RWPE1 (cell line): ENCODE results near the gene LMO4.

Experiments
- CTCF ChIA-PET: fragments of 350-600 bp; sonication (Branson Sonifier 250); formaldehyde crosslinking; extraction: SDS; loops from one replicate; lab custom pipeline; 2021; lab: Yijun Ruan, JAX
- POLR2A ChIA-PET: fragments of 400-600 bp; formaldehyde crosslinking; extraction: SDS; loops from one replicate; lab custom pipeline; 2020; ENCODE audit warnings: antibody characterized with exemption; ENCODE audit not compliant: low non-redundant PET; lab: Yijun Ruan, JAX
- DNase-seq: peaks from one replicate; pipeline ENCODE4 v3.0.0; 2012; ENCODE audit warnings: low spot score
- H3K27ac ChIP-seq: fragments of 450-650 bp; 2 replicates; pipeline ENCODE4 v1.5.1; 2017
- TF ChIP-seq, protein P1 (sequence below): fragments of 450-650 bp; conservative IDR thresholded peaks from 2 replicates; pipeline ENCODE4 v1.5.1; 2017; ENCODE audit warnings: low read depth, mild to moderate bottlenecking

The LMO4 gene

DNA sequence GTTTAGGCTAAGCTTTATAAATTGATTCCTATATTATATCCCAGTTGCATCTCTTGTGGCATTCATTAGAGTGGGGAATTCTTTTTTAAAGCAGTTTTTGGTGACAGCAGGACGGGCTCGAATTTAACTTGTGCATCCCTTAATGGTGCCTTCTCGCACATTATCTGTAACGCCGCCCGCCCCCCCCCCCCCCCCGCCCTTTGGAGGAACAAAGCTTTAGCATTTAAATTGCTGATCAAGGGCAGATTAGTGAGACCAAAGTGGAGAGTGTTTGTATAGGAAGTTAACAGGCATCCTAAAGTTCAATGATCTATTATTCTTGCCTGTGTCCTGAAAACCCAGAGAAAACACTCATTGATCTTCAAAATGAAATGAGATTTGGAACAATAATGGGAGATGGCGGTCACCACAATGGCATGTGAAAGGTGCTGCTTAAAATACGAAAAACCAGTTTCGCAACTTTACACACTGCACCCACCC, 2.2 kb downstream of the LMO4 start:
- H3K27ac ChIP-seq: peak overlapping the region; percentile 92
- ChIA-PET POLR2A (no interaction called here), CTCF (interaction anchor here (0.6 to 1.4 kb wide), 3 partner anchors 199 to 726 kb away, joined by 3 to 6 read pairs (median 4); no protein-coding TSS in a partner anchor)

GRCh38 chr1:87331365-87332241, 2.9 kb downstream of the LMO4 start:
- DNase-seq: peak; percentile 85
- TF ChIP-seq, protein P1, sequence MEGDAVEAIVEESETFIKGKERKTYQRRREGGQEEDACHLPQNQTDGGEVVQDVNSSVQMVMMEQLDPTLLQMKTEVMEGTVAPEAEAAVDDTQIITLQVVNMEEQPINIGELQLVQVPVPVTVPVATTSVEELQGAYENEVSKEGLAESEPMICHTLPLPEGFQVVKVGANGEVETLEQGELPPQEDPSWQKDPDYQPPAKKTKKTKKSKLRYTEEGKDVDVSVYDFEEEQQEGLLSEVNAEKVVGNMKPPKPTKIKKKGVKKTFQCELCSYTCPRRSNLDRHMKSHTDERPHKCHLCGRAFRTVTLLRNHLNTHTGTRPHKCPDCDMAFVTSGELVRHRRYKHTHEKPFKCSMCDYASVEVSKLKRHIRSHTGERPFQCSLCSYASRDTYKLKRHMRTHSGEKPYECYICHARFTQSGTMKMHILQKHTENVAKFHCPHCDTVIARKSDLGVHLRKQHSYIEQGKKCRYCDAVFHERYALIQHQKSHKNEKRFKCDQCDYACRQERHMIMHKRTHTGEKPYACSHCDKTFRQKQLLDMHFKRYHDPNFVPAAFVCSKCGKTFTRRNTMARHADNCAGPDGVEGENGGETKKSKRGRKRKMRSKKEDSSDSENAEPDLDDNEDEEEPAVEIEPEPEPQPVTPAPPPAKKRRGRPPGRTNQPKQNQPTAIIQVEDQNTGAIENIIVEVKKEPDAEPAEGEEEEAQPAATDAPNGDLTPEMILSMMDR: no peak
- peak overlapping the region; percentile 92 for H3K27ac ChIP-seq
- CTCF ChIA-PET: interaction anchor here (1.0 to 1.4 kb wide), 2 partner anchors 199 to 622 kb away, joined by 3 to 4 read pairs; no protein-coding TSS in a partner anchor
- POLR2A ChIA-PET: no interaction called here

More for the DNA sequence above, 2.2 kb downstream of the LMO4 start:
- no peak for DNase-seq
- TF ChIP-seq, protein P1: no peak

- no peak for DNase-seq
- CTCF ChIA-PET: interaction anchor here (0.6 to 0.7 kb wide), 2 partner anchors 890 to 1215 kb away, joined by 3 read pairs; no protein-coding TSS in a partner anchor
- H3K27ac ChIP-seq: peak overlapping the region; percentile 75
- TF ChIP-seq, protein P1: no peak
- POLR2A ChIA-PET: interaction anchor here (0.6 kb wide), 1 partner anchor 187 kb away, joined by 5 read pairs; no protein-coding TSS in a partner anchor
These were observed 5.1 kb downstream of the LMO4 start for GRCh38 chr1:87333692-87334347.

DNA sequence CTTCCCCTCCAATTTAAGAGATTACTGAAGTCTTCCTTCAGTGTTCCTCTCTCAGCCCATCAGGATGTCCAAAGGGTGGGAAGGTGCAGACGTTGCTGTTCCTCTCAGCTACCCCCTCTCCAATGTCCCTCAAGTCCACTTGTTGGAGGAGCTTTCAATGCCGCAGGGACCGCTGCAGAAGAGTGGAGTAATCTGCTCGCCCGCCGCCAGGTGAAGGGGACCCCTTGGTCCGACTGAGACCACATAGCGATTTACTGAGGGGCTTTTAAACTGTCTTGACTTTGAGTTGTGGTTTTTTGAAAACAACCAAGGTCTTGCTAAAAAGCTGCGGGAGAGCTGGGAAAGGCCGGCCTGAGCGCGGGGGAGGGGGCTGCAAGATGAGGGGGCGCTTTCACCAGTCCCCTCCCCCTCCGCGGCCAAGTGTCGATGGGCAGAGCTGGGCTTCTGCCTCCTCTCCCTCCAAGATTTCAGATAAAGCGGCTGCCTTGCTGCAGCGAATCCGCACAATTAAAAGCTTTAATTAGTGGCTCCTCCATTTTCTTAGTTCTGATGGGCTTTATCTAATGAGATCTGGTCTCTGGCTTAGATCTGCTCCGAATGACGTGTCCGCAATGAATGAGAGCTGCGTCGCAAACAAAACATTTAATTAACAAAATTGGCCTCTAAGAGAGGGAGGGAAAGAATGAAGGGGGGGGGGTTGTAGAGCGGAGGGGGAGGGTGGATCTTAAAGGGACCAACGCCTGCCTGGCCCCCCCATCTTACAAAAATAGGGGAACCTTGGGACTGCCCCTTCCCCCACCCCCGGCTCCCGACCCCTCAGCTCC, 5.9 kb downstream of the LMO4 start:
- TF ChIP-seq, protein P1: no peak
- H3K27ac ChIP-seq: peak overlapping the region; percentile 75
- CTCF ChIA-PET: interaction anchor here (0.6 kb wide), 1 partner anchor 1145 kb away, joined by 4 read pairs; no protein-coding TSS in a partner anchor
- POLR2A ChIA-PET: interaction anchor here (0.6 to 0.7 kb wide), 2 partner anchors 188 to 535 kb away, joined by 4 to 5 read pairs; no protein-coding TSS in a partner anchor
- DNase-seq: peak; percentile 30

DNA sequence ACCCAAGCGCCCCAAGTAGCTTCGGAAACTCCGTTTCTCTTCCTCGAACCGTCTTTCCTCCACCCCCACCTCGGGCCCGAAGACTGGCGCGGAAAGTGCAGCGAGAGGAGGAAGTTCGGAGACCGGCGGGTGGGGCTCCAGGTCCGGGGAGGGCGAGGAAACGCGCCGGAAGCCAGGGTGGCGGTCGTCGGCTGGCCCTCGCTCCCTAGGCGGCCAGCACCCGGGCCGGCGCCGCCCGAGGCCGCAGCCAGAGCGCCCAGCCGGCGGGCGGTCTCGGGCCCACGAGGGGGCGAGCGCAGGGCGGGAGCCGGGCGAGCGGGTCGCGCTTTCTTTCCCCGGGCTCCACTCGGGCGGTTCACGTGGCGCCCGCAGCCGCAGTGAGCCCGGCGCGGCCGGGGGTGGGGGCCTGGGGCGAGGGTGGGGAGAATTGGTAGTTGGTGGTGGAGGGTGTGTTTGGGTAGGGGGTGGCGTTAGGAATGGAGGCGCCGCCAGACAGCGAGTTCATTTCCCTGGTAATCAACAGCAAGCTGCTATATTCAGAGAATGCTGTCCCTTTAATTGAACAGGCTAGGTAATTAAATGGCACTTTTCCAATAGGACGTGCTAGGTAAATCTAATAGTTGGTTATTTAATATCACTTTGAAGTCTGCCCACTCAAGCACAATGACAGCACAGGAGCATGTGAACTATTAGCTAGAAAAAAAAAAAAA, 6.7 kb downstream of the LMO4 start:
- peak; percentile 55 for DNase-seq
- H3K27ac ChIP-seq: peak overlapping the region; percentile 75
- POLR2A ChIA-PET: no interaction called here
- CTCF ChIA-PET: interaction anchor here (0.6 to 0.9 kb wide), 2 partner anchors 618 to 1144 kb away, joined by 4 read pairs; no protein-coding TSS in a partner anchor
- TF ChIP-seq, protein P1: peak; percentile 27
